GM18517 (cell line): ENCODE results near the gene LYPD8.

Experiments used
- ATAC-seq: cut with Tn5 transposase; IDR thresholded peaks from one replicate; pipeline ENCODE4 v1.9.1; 2021; ENCODE audit warnings: mild to moderate bottlenecking, moderate library complexity; ENCODE audit not compliant: unreplicated experiment

Gene LYPD8

DNA sequence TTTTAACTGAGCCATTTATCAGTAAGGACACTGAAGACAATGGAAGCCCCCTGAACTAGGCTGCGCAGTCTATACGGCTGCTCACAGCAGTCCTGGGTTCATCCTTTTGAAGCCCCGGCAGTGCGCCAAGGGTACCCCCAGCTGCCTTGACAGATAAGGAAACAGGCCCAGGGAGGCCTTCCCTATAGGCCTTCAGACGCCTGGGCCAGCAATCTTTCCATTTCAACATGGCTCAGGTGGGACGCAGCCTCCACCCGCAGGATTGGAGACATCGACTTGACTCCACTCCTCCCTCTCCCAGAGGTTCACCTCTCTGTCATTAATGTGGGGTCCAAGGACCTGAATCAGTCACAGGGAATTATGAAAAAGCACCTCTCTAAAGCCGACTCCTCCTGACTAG lies 2.8 kb upstream of the LYPD8 start:
- ATAC-seq = no peak

DNA sequence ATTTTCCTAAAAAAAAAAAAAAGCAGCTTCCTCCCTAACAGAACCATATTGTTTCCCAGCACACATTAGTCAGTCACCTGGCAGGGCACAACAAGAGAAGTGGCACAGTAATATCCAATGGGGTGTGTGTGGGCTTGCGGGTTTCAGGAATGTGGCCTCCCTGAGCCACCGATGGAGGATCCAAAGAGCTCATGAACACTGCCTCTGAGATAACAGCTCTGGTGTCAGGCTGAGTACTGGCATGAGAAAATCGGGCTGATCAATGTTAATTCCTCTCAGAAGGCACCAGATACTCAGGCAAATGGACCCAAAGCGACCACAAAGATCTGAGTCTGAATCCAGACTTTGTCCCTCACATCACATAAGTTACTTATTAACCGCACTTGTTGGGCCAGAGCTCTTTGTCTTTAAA lies 2.2 kb upstream of the LYPD8 start:
- no peak for ATAC-seq

DNA sequence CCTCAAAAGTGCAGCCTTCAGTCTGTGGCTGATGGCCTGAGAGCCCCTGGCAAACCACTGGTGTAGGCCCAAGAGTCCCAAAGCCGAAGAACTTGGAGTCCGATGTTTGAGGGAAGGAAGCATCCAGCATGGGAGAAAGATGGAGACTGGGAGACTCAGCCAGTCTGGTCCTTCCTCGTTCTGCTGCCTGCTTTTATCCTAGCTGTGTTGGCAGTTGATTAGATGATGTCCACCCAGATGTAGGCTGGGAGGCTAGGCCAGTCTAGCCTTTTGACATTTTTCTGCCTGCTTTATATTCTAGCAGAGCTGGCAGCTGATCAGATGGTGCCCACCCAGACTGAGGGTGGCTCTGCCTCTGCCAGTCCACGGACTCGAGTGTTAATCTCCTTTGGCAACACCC lies 1.1 kb upstream of the LYPD8 start:
- ATAC-seq = no peak

DNA sequence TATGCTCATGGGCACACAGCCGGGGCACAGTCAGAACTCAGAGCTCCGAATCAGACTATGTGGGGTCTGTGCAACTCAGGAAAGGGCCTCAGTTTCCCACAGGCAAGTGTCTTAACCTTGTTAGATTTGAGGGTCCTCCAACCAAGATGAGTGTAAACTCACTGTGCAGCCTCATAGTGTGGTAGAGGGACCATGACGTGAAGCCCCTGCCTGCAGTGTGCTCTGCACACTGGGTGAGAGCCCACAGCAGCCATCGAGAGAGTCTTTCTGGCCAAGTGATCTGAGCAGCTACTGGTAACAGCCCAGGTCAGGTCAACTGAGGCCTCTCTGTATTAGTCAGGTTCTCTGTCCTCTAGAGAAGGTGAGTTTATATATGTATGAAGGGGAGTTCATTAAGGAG lies 592 bp upstream of the LYPD8 start:
- ATAC-seq = no peak

DNA sequence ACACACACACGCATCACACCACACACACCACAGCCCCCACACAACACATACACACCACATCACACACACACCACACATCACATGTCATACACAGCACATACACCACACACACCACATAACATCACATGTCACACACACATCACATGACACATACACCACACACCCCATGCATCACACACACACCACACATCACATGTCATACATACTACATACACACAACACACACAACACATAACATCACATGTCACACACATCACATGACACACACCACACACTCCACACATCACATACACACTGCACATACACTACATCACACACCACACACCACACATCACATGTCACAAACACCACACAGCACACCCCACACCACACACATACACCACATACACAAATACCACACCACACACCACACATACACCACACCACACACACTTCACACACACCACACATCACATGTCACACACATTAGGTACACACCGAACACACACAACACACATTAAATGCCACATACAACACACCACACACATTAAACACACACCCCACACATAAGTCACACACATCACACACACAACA lies 1.8 kb downstream of the LYPD8 start:
- ATAC-seq = no peak

DNA sequence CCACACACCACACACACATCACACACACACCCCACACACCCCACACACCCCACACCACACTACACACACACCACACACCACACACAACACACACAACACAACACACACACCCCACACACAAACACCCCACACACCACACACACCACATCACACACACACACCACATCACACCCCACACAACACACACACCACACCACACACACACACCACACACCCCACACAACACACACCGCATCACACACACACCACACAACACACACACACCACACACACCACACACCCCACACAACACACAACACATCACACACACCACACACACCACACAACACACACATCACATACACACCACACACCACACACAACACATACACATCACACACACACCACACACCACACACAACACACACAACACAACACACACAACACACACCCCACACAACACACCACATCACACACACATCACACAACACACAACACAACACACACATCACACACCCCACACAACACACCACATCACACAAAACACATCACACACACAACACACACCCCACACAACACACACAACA lies 2.4 kb downstream of the LYPD8 start:
- no peak for ATAC-seq

DNA sequence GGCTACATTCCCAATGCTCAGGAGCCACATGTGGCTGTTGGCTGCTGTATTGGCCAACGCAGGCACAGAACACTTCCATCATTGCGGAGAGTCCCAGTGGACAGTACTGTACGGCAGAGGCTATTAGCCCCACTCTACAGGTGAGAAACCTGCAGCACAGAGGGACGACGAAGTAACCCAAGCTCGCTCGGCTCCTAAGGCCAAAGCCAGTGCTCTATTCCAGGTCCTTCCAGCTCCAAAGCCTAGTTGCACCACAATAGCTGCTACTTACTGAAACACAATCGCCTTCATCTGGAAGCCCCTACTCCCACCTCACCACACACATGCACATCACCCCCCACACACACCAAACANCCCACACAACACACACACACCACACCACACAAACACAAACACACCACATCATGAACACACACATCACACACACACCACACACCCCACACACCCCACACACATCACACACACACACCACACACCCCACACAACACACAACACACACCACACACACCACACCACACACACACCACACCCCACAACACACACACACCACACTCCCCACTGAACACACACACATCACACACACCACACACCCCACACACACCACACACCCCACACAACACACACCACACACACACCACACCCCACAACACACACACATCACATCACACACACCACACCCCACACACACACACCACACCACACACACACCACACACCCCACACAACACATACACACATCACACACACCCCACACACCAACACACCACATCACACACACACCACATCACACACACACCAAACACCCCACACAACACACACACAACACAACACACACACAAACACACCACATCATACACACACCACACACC lies 3.2 kb downstream of the LYPD8 start:
- ATAC-seq = no peak

DNA sequence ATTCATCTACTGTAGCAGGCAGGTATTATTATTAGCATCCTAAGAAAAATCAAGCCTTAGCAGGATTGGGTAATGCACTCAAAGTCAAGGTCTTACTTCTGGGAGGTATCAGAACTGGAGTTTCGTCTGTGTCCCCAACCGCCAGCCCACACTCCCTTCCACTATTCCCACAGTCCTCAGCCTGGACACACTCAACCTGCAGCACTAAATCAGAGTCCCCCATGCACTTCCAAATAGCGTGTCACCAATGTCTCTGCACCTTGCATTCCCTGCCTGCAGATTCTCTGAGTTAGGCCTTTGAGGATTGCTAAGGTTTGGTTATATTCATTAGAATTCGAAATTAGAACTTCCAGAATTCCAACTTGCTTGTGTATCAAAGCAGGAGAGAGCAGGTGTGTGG lies 3.9 kb downstream of the LYPD8 start:
- no peak for ATAC-seq

DNA sequence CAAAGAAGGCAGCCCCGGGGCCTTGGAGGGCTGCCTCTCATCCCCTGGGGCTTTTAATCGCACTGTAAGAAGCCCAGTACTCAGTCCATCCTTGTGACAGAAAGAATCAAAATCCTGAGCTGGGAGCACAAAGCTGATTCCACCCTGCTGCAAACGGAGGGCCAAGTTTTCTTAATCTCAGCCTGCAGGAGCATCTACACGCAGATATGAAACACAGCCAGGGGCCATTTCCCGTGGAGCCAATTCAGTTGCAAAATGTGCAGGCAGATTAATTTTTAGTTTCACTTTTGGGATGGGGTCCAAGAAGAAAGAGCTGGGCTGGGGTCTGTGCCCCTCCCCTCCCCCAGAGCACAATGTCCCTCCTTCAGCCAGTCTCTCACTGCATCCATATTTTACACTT lies 4.4 kb downstream of the LYPD8 start:
- no peak for ATAC-seq

DNA sequence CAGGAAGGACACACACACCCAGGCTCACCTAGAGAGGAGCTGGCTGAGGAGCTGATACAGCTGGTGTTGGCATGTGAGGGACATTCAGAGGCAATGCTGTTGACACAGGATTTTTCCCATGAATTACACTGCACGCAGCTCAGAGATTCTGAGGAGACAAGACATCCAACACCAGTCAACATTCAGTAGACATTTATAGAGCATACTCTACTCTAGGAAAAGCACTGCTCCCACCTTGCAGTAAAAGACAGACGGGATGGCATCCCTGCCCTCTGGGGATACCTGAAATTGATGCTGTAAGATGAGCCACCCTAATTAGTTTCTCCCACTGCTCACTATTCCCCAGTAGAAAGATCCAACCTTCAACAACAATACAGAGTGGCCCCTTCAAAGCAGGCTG lies 5.1 kb downstream of the LYPD8 start:
- ATAC-seq = no peak

DNA sequence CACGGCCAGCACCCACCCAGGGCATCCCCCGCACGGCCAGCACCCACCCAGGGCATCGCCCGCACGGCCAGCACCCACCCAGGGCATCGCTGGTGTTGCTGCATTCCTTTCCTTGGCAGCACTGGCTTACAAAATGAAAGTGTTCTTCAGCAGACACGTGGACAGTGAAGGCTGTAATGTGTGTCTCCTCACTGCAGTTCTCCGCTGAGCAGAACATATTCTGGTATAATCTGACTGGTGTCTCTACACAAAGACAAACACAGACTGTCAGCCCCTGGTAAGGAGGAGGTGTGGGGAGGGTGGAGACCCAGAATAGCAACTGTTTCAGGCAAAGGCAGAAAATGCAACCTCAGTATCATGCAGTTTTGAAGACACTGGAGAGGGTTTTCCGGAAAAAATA lies 7.3 kb downstream of the LYPD8 start:
- no peak for ATAC-seq

DNA sequence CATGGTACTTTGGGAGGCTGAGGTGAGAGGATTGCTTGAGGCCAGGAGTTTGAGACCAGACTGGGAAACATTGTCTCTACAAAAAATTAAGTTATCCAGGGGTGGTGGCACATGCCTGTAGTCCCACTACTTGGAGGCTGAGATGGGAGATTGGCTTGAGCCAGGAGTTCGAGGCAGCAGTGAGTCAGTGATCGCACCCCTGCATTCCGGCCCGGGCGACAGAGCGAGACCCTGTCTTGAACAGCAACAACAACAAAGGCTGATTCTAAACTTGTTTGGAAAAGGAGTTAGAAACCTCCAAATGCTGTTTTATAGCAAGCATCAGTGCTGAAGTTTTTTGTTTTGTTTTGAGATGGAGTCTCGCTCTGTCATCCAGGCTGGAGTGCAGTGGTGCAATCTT lies 14.7 kb downstream of the LYPD8 start:
- no peak for ATAC-seq

DNA sequence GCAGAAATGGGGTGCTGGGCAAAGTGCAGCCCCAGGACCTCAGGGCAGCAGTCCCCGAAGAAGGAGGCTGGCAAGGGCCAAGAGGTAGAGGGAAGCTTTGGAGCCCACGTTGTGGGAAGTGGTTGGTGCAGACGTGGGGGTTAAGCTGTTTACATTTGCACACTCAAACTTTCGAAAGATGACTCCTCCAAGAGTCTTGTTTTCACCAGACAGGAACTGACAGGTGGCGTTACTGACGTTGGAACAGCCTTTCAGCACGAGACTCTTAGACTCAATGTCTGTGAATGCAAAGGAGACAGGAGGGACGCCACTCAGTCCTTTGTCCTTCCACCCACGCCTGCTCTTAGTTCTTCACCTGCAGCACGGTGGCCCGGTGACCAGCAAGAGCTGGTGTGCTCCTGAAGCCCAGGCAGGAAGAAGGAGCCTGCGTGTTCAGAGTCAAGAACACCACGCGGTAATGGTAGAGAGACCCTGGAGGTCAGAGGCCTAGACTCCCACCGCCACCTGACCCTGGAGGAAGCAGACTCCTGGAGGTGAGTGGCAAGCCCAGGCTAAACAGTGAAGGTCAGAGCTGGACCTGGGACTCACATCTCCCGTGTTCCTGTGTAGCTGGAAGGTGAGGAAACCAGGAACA lies 15.9 kb downstream of the LYPD8 start:
- no peak for ATAC-seq

DNA sequence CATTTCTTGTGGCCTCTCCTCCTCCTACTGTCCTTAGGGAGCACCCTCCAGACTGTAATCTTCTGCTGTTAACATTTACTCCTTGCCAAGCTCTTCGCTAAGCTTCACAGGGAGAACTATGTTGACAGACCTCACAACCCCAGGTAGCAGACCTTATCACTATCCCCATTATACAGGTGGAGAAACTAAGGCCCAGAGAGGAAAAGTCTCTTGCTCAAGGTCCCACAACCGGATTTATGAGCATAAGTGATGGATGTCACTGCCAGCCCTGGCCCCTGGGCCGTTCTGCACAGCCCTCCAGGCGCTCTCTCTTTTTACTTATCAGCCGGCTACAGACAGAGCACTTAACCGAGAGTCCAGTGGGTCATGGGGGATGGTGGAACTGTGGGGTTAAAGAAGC lies 18.1 kb downstream of the LYPD8 start:
- no peak for ATAC-seq

DNA sequence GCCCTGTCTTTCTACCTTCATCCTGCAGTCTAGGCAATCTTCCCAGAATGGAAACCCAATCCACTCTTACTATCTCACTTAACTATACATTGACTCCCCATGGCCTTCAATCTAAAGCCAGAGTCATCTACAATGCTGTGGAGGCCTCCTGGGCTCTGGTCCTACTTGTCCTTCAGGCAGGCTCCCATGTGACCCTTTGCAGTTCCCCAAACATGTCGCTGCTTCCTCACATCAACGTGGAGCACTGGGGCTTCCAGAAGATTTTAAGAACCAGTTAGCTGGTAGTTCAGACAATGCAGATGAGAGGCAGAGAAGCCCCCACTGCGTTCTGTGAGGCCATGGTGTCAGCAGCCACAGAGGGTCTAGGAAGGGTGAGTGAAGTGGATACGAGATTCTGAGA lies 18.6 kb downstream of the LYPD8 start:
- ATAC-seq = no peak

DNA sequence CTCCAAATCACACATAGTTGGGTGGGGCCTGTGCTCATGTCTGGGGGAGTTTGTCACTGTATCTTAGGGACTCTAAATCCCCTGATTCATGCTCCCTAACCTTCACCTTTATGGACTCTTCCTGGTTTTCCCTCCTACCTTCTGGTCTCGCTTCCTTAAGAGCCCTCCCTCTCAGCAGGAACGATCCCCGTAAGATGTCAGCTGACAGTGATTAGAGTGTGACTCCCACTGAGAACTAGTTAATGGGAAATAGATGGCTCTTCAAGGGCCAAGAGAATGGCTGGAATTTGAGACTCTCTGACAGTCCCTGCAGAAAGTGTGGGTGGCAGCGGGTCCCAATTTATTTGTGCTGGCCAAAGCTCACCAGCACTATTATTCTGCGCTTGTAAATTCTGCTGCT lies 22.0 kb downstream of the LYPD8 start:
- no peak for ATAC-seq

DNA sequence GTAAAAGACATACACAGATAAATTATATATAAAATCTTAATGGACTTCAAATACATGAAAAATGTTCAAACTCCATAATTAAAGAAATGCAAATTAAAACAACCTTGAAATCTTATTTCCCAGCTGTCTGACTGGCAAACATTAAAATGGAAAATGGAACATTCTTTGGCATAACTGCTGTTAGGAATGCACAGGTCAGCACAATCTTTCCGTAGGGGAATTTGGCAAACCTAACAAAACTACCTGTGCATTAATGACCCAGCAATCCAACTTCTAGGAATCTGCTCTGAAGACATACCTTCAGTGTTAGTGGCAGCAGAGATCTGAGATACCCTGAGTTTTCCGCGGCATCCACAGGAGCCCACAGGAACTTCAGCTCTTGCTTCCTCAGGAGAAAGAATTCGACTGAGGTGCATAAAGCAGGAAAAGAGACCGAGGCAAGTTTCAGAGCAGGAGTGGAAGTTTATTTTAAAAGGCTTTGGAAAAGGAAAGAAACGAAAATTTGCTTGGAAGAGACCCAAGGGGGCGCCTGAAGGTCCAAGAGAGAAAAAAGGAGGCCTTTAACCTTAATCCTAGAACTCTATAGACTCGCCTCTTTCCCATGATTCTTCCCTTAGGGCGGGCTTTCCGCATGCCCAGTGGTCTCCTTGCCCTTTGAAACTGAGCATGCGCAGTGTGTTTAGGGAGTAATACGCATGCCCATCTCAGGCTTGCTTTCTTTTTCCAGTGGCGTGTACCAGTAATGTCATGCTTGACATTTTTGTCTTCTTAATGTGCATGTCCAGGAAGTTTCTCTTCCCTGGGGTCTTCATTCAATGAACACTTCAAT lies 24.8 kb downstream of the LYPD8 start:
- ATAC-seq = no peak

DNA sequence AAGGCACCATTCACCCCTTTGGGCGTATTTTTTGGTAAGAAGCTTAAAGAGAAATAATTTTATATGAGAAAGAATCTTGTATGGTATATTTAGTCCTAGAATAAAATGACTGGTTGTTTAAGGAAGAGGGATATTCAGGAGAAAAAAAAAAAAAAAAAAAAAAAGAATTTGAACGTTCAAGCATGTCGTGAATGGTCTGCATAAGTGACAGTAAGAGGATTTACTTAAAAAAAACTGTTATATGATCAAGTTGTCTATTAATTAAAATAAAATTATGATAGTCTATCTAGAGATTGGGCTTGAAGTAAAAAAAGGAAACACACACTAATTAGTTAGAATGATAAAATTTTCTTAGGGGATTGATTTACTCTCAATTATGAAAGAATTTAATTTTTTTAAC lies 41.3 kb downstream of the LYPD8 start:
- ATAC-seq = no peak

DNA sequence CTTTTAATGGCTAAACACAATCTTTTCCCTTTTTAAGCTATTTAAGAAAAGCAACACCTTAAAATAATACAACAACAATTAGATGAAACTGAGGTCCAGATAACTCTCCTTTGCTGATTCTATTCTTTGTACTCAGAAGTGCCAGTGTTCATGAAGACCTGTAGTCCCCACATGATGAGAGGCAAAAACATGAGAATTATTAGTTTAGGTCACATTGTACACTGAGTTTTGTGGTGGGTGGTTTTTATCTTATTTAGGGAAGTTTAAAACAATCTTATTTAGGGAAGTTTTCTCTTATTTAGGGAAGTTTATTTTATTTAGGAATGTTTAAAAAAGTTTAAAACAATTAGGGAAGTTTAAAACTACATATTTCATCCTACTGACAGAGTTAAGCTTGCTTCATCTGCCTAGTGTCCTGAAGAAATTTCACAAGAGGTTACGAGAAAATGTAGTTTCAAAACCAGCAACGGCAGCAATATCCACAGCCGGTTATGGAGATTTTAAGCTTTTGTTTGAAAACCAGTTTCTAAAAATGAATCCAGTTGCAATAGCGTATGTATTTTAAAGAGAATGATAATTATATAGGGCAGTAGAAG lies 45.2 kb downstream of the LYPD8 start:
- ATAC-seq = no peak

DNA sequence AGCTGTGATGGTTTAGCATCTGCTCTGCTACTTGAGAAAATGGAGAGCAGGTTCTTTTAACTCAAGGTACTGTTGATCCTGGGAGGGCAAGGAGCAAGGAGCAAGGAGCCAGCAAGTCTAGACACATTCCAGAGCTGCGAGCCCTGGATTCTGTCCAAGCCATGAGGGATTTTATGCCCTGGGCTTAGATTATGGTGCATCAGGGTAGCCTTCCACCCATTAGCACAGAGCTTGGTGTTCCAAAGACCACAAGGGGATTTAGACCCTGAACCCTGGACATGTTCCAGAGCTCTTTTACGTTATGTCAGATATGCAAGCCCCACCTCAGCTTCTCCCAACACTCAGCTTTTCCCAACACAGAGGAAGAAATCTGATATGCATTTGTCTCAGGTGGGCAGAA lies 51.0 kb downstream of the LYPD8 start:
- ATAC-seq = no peak

DNA sequence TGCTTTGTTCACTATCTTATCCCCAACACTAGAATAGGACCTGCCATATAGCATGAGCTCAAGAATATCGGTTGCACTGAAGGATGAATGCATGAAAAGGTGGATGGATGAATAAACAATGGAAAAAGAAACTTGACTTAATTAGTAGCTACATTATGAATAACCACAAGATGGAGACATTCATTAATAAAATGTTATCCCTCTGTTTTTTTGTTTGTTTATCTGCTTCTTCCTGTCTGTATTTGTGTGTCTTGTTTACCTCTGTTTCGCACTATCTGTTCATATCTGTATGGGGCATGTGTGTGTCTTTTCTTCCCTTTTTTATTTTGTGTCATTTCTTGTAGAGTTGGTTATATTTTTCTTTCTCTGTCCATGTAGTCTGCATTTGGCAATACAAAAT lies 51.9 kb downstream of the LYPD8 start:
- ATAC-seq = no peak
